ENCODE results near the gene EFHC1. TPM values are rescaled to one million over a fixed set of nuclear protein-coding genes. Genes with fewer than 3 reads are reported as not detected.
A peak's percentile ranks its signal among the peaks of the same experiment; 100 is the strongest.

Gene EFHC1
- total RNA-seq, 1 donor from 2014 or later = 23.2 TPM

- TF ChIP-seq CTCF (IDR thresholded peaks at IDR 0.05) = no peak
- ATAC-seq (ENCODE audit: low read depth) = no peak
- DNase-seq = no peak
- Mint-ChIP-seq H3K4me3 (no peak overlapping the region), H3K27me3 (no peaks in the 10 kb centered on the region), H3K4me1 (peaks cover 34% of the 10 kb centered on the region), H3K9me3 (no peaks in the 10 kb centered on the region), H3K27ac (no peak overlapping the region), H3K36me3 (ENCODE audit: low read depth) (peaks cover 9% of the 10 kb centered on the region)
- POLR2A ChIA-PET = no interaction called here
- CTCF ChIA-PET = interaction anchor here (0.9 kb wide), 1 partner anchor 31 kb away, joined by 4 read pairs; the partner anchor contains the start of gene TRAM2
- intact Hi-C loops (cut with micrococcal nuclease) = loop anchor here (1.0 kb wide), 1 partner anchor 8 kb away; no protein-coding TSS in a partner anchor
Measured at GRCh38 chr6:52545406-52546119, 125.4 kb downstream of the EFHC1 start.

- H3K9me3 Mint-ChIP-seq = no peaks in the 10 kb centered on the region
- ChIA-PET POLR2A (no interaction called here), CTCF (no interaction called here)
- ATAC-seq (ENCODE audit: low read depth) (peak; percentile 50), DNase-seq (no peak)
- H3K4me1 Mint-ChIP-seq = peaks cover 34% of the 10 kb centered on the region
- H3K36me3 Mint-ChIP-seq (ENCODE audit: low read depth) = peaks cover 9% of the 10 kb centered on the region
- intact Hi-C loops (cut with micrococcal nuclease) = loop anchor here (1.0 kb wide), 1 partner anchor 9 kb away; no protein-coding TSS in a partner anchor
- peak overlapping the region; percentile 68 for H3K27ac Mint-ChIP-seq
- H3K4me3 Mint-ChIP-seq = peak overlapping the region; percentile 29
- no peaks in the 10 kb centered on the region for H3K27me3 Mint-ChIP-seq
- TF ChIP-seq CTCF (IDR thresholded peaks at IDR 0.05) = no peak
Measured at GRCh38 chr6:52546192-52546591, 126.0 kb downstream of the EFHC1 start.

- peaks cover 9% of the 10 kb centered on the region for H3K36me3 Mint-ChIP-seq (ENCODE audit: low read depth)
- intact Hi-C loops (cut with micrococcal nuclease) = loop anchor here (1.0 kb wide), 1 partner anchor 9 kb away; no protein-coding TSS in a partner anchor
- CTCF ChIA-PET = no interaction called here
- H3K4me1 Mint-ChIP-seq = peaks cover 36% of the 10 kb centered on the region
- peak; percentile 84 for ATAC-seq (ENCODE audit: low read depth)
- no peaks in the 10 kb centered on the region for H3K9me3 Mint-ChIP-seq
- no peak for TF ChIP-seq CTCF (IDR thresholded peaks at IDR 0.05)
- DNase-seq = no peak
- POLR2A ChIA-PET = no interaction called here
- H3K27me3 Mint-ChIP-seq = no peaks in the 10 kb centered on the region
- H3K4me3 Mint-ChIP-seq = peak overlapping the region; percentile 29
- peak overlapping the region; percentile 68 for H3K27ac Mint-ChIP-seq
Measured at GRCh38 chr6:52546678-52547077, 126.5 kb downstream of the EFHC1 start.

- Mint-ChIP-seq H3K4me3 (no peak overlapping the region), H3K27ac (no peak overlapping the region), H3K36me3 (ENCODE audit: low read depth) (peaks cover 9% of the 10 kb centered on the region), H3K4me1 (peaks cover 47% of the 10 kb centered on the region), H3K9me3 (no peaks in the 10 kb centered on the region), H3K27me3 (no peaks in the 10 kb centered on the region)
- CTCF ChIA-PET = no interaction called here
- ATAC-seq (ENCODE audit: low read depth) (no peak), DNase-seq (no peak)
- POLR2A ChIA-PET = no interaction called here
- no peak for TF ChIP-seq CTCF (IDR thresholded peaks at IDR 0.05)
- intact Hi-C loops (cut with micrococcal nuclease) = no loop called here
Measured at GRCh38 chr6:52547647-52548352, 127.7 kb downstream of the EFHC1 start.

- TF ChIP-seq CTCF (IDR thresholded peaks at IDR 0.05) = no peak
- Mint-ChIP-seq H3K27ac (no peak overlapping the region), H3K4me3 (no peak overlapping the region), H3K4me1 (peaks cover 51% of the 10 kb centered on the region), H3K36me3 (ENCODE audit: low read depth) (peaks cover 9% of the 10 kb centered on the region), H3K9me3 (no peaks in the 10 kb centered on the region), H3K27me3 (no peaks in the 10 kb centered on the region)
- DNase-seq (no peak), ATAC-seq (ENCODE audit: low read depth) (no peak)
- CTCF ChIA-PET = no interaction called here
- POLR2A ChIA-PET = no interaction called here
- intact Hi-C loops (cut with micrococcal nuclease) = no loop called here
Measured at GRCh38 chr6:52548353-52548713, 128.2 kb downstream of the EFHC1 start.

All from activated B cell treated with CpG ODN at 0.5 μM for 24 hours (primary cell).